Measurements from ENCODE around the gene MYO1G.
A peak's percentile ranks its signal among the peaks of the same experiment; 100 is the strongest.

MYO1G gene

GRCh38 chr7:44979481-44980392 lies 922 bp upstream of the MYO1G start:
- no peak for DNase-seq

- DNase-seq = no peak
Observed at GRCh38 chr7:44977959-44978335, 868 bp downstream of the MYO1G start.

- DNase-seq = peak; percentile 69
Observed at GRCh38 chr7:44977304-44977958, 1.4 kb downstream of the MYO1G start.

- no peak for DNase-seq
Observed at GRCh38 chr7:44976746-44977196, 2.0 kb downstream of the MYO1G start.

- DNase-seq = no peak
Observed at GRCh38 chr7:44976040-44976745, 2.6 kb downstream of the MYO1G start.

DNA sequence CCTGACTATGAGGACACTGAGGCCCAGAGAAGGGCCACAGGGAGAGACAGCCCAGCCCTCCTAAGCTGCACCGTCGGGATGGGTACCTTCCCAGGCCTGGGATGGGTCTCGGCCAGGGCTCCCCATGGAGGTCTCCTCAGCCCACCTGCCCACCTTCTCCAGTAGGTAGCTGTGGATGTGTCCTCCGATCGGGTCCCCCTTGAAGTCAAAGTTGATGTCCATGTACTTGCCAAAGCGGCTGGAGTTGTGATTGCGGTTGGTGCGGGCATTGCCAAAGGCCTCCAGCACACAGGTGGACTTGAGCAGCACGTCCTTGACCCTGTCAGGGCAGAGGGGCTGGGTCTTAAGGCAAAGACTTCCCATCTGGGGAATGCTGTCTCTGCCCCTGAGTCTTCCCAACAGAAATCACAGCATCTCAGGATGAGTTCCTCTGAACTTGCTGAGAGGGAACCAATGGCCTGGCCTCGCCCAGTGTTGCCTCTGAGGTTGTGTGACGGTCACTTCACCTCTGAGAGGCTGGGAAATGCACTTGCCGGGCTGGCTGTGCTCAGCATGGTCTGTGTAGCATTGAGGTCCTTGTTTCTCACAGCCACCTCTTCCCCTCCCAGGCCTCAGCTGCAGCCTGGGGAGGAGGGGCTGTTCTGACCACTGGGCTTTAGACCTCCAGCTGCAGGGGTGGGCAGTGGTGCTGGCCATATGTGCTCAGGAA lies 3.3 kb downstream of the MYO1G start:
- DNase-seq = no peak

DNA sequence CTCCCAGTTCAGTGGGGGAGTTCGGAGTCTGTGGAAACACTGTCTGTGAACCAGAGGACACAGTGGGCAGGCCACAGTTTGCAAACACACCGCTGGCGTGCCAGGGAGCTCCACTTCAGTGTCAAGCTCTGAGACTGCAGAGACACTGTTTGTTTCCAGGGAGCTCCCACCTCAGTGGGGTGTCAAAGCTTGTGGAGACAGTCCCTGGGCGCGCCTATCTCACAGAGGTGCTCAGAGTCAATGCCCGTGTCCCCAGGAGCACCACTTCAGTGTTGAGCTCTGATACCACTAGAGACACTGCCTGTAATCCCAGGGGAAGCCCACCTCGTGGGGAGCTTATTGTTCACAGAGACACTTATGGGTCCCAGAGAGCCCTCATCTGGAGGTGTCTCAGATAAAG lies 4.3 kb downstream of the MYO1G start:
- no peak for DNase-seq

GRCh38 chr7:44973610-44974401 lies 5.0 kb downstream of the MYO1G start:
- peak; percentile 62 for DNase-seq

DNA sequence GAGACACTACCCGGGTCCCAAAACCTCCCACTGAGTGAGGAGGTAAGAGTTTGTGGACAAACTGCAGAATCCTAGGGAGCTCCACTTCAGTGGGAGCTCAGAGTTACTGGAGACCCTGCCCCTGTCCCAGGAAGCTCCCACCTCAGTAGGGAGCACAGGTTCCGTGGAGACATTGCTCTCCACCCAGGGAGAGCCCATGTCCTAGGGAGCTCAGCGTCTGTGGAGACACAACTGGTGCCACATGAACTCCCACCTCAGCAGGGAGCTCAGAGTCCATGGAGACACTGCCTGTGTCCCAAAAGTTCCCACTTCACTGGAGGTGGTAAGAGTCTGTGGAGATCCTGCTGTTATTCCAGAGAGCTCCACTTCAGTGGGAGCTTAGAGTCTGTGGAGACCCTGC lies 6.3 kb downstream of the MYO1G start:
- no peak for DNase-seq

- DNase-seq = no peak
Observed at GRCh38 chr7:44971902-44972441, 6.8 kb downstream of the MYO1G start.

DNA sequence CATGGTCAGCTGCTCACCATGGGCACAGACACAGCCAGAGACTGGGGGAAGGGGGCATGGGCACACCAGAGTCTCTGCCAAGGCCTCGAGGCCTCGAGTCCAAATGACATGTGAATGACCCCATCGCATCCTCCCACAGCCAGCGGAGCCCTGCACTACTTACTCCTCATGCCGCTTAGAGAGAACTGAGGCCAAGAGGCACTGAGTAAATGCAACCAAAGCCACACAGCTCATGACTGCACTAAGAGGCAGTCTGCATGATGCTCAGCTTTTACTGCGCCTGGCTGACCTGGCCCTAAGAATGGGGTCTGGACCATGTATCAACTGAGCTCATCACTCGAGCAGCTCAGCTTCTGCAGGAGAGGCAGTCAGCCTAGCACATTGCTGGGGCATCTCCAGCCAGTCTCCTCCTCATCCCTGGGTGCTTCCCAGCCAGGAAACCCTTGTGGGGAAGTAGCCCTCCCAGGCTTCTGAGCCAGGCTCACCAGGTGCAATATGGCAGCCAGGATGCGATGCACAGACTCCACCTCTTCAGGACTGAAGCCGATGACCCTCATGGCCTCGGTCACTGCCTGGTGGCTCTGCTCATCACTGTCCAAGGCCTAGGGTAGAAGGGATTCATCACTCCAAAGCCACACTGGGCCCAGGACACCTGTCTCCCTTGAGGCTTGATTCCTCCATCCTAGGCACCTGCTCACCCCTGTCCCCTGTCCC lies 7.5 kb downstream of the MYO1G start:
- DNase-seq = no peak

- DNase-seq = no peak
Observed at GRCh38 chr7:44970523-44971051, 8.2 kb downstream of the MYO1G start.

DNA sequence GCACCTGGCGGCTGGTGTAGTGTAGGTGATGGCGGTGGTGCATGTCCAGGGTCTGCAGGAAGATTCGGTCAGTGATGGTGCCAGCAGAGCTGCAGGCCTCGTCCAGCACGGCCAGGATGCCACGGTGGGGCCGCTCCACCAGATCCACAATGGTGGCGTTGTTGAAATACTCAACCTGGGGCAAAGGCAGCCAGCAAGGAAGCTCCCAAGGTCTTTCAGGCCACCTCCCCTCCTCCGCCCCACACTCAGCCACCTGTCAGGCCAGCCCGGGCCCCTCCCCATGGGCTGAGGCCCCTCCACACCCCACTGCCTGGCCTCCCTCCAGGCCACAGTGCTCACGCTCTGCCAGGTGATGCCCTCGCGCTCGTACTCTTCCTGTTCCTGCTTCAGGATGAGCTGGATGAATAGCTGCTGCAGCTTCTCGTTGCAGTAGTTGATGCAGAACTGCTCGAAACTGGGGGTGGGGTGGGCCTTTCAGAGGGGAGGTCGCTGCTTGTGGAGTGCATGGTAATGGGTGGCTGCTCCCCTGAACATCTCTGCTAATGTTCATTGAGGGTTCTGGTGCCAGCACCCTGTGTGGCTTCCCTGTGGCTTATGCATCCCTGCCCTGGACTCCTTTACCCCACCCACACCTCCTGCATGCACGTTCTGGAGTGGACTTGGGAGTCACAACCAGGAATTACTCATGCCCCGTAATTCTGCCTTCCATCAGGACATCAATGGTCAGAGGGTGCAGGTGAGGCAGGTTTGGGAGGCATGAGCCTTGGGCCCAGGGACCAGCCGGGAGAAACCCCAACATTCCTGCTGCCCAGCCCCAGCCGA lies 8.9 kb downstream of the MYO1G start:
- no peak for DNase-seq

DNA sequence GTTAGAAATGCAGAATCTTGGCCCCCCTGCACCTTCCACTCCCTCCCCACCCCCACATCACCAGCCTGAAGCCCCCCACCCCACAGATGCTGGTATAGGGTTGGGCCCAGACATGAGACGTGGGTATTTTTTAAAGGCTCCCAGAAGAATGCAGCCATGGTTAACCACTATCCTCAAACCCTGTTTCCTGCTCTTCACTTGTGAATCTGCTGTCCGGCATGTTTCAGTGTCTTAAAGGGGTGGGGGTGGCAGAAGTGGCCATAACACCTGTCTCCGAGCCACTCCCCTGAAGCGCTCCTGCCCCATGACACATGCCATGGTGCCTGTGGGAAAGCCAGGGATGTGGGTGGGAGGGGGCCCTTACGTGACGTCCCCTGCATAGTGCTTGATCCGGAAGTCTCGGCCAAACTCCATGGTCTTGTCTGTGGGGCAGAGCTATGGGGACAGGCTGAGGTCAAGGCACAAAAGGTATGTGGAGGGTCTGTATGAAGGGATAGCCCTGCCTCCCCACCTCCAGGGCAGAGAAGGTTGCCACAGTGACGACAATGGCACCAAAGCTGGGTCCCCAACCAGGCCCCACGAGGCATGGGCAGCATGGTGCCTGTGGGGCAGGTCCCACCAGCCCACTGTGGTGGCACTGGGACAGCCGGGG lies 9.6 kb downstream of the MYO1G start:
- no peak for DNase-seq

DNA sequence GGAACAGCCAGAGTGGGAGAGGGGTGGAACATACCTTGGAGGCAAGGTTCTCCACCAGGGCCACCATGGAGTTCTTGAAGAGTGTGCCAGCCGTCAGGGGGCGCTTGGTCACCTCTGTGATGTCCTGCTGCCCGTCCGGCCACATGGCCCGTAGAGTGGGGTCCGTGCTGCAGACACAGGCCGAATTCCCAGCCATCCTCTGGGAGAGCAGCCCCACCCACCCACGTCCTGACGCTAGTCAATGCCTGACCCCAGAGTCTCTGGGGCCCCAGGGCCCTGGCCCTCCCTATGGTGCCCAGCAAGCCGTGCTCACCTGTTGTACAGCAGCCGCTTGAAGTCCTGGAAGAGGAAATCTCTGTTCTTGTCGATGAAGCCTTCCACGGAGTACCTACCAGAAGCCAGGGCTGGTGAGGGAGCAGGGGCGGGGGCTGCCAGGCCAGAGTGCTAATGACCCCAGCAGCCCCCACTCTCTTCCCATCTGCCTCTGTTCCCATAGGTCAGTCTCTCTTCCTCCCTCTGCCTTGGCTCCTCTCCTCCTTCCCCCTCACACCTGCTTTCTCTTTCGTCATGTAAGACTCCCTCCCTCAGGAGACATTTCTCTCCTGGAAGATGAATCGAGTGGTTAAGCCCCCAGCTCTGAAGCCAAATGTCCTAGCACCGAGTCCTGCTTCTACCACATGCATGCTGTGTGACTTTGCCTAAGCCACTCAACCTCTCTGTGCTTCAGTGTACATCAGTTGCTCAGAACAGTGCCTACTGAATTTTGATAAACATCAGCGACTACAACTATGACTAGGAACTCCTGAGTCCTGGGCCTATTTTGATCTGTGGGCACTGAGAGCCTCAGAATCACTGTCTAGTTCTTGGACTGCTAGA lies 11.0 kb downstream of the MYO1G start:
- no peak for DNase-seq

GRCh38 chr7:44966731-44967538 lies 11.9 kb downstream of the MYO1G start:
- no peak for DNase-seq

DNA sequence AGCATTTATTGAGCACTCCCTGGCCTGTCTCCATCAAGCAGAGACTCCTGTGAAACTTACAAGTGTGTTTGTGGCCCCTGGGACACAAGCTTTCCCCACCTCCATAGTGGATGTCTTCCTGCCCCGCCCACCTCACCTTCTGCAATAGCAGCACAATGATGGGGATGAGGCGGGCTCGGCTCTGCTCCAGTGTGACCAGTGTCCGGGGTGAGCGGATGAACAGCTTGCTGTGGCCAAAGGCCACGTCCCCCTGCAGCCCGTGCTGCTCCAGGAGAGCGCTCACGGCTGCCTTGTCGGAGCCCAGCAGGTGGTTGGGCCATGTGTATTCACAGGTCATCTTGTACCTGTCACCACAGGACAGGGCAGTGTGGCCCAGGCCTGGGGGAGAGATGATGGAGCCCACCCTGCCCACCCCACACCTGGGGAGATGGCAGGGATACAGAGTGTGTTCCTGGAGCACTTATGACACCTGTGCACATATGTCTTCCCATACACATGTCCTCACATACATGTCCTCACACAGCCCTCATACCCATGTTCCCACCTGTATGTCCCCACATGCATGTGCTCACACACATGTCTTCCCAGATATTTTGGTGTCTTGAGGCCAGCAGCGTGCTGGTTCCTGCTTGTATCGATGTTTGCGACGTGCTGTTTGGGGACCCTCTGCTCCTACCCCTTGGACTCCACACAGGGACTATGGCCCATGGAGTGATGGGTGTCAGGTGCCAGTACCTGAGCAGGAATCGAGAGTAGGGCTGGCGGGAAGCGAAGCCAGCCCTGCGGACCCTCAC lies 12.7 kb downstream of the MYO1G start:
- DNase-seq = no peak
